ENCODE results near the gene MEF2D.

Gene MEF2D

GRCh38 chr1:156467385-156467784 is 33.2 kb downstream of the MEF2D start:
- ATAC-seq = no peak

- ATAC-seq = no peak
Measured at GRCh38 chr1:156465747-156466365, 34.7 kb downstream of the MEF2D start.

DNA sequence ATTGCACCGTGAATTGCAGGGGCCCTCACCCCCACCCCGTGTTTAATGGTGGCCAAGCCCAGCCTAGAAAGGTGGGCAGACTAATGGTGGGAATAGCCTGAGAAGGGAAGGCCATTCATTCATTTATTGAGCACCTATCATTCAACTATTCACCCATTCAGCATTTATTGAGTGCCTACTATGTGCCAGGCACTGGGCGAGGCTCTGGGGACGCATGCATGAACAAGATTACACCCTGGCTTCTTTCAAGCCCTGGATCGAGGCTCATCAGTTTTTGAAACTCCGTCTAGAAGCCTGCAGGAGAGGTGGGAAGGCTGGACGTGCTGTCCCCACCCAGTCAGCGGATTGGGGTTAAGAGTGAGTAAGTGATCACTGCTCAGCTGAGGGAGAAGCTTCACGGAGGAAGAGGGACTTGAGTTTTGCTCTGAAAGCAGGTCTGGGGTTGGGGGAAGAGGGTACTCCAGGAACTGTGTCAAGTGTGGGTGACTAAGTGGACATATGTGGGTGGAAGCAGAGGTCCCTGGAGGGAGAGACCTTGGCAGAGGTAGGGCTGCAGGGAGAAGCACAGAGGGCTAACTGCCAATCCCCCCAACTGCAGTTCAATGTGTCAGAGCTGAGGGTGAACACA is 35.6 kb downstream of the MEF2D start:
- no peak for ATAC-seq

DNA sequence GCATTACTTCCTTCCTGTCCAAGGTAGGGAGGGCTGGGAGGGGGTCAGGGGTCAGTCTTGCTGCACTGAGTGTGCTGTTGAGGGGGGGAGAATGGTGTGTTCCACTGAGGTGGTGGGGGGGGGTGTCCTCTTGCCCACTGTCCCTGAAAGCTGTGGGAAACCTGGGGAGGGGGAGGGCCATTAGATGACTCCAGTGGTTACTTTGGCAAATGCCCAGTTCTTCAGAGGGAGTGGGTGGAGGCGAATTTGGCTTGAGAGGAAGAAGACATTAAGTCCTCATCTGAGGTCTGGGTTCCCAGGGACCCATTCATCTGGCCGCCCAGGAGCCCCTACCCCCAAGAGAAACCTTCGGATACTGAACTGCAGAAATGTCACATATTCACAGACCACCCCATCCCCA is 36.2 kb downstream of the MEF2D start:
- no peak for ATAC-seq

DNA sequence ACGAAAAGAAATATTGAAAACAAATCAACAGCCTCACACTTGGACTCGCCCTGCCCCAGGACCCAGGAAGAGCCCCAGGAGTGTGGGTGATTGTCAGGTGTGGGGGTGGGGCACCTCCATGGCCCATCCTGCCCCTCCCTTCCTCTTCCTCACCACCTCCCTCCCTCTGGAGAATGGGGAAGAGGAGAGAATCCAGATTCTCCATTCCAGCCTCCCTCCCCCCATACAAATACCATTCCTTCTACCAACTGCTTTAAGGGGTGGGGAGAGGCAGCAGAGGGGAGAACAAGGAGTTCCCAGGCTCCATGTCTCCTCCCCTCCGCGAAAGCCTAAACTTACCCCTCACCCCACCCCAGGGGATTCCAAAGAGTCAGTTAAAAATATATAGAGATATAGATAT is 36.7 kb downstream of the MEF2D start:
- ATAC-seq = no peak

- no peak for ATAC-seq
Measured at GRCh38 chr1:156462954-156463795, 37.4 kb downstream of the MEF2D start.

GRCh38 chr1:156461781-156462647 is 38.6 kb downstream of the MEF2D start:
- ATAC-seq = no peak

GRCh38 chr1:156461109-156461508 is 39.5 kb downstream of the MEF2D start:
- ATAC-seq = no peak

DNA sequence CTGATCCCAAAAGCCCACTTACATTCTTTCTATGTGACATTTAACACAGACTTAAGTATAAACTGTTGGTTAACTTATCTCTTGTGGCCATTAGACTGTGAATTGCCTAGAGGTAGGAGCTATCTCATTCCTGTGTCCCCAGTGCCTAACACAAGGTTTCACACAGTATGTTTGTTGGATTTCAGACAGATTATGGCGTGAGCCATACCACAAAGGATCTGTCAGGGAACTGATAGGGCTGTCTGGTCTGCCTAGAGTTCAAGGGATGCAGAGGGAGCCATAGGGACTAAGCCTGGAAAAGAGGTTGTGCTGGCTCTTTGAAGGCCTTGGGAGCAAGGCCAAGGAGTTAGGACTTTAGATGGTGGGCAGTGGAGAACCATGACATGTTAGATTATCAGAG is 40.0 kb downstream of the MEF2D start:
- ATAC-seq = no peak

DNA sequence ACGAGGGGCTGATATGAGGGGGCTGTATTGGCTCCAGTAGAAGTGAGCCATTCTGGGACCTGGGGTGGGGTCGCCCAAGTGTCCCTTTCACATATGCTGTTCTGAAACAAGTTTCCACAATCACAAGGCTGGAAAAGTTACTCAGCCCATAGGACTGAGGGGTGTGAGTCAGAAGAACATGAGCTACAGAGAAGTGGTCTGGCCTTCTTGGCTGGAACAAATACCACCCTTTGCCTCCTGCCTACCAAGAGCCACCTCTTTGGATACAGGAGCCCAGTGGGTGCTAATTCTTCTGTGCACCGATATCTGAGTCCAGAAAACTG is 42.4 kb downstream of the MEF2D start:
- no peak for ATAC-seq

GRCh38 chr1:156456625-156457465 is 43.7 kb downstream of the MEF2D start:
- ATAC-seq = peak; percentile 85 to 87

DNA sequence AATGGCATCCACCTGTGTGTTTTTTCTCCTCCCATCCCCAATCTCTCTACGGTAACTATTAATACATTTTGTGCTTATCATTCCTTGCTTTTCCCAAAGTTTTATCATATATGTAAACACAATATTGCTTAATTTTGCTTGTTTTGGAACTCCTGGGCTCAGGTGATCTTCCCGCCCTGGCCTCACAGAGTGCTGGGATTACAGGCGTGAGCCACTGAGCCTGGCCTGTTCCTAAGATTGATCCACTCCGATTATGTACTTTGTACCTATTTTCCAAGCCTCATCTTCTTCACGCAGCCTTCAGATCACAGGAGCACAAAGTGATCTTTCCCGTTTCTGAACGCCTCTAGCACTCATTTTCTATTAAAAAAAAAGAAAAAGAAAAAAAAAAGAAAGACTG is 45.2 kb downstream of the MEF2D start:
- ATAC-seq = no peak

DNA sequence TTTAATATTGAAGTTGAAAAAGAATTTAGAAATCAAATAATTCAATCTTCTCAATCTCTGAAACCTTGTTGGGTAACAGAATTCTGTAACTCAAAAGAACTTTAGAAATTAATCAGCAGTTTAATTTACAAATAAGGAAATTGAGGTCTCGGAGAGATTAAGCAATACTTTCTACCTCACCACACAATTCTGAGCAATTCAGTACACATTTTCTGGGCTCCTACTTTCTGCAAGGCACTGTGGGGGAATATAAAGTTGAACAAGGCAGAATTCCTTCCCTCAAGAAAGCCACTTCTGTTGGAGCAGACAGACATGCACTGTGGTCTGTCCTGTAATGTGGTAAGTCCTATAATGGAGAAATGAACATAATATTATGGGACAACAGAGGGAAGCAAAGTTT is 47.7 kb downstream of the MEF2D start:
- ATAC-seq = no peak

DNA sequence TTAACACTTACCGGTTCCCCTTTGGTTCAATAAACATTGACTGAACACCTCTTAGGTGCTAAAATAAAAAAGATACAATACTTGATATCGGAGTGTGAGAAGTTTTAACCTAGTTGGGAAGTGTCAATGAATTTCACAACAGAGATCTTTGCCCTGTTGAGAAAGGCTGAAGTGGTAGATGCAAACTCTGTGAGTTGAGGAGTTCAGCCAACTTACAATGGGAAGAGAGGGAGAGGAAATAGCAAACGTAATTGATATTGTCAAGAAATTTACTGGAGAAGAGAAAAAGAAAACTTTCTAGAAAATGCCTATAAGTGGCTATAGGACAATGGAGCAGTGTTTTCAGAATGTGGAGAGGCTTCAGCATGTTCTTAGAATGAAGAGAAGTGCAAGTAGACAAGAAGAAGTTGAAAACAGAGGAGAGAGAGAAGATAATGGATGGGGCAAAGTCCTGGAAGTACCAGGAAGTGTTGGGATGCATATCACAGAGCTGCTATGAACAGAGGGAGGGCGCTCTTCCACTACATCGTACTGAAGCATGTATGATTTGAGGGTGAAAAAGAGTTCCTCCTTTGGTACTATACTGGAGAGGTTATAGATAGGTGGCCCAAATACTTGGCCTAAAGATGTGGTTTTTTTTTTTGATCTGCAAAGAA is 48.9 kb downstream of the MEF2D start:
- ATAC-seq = no peak

DNA sequence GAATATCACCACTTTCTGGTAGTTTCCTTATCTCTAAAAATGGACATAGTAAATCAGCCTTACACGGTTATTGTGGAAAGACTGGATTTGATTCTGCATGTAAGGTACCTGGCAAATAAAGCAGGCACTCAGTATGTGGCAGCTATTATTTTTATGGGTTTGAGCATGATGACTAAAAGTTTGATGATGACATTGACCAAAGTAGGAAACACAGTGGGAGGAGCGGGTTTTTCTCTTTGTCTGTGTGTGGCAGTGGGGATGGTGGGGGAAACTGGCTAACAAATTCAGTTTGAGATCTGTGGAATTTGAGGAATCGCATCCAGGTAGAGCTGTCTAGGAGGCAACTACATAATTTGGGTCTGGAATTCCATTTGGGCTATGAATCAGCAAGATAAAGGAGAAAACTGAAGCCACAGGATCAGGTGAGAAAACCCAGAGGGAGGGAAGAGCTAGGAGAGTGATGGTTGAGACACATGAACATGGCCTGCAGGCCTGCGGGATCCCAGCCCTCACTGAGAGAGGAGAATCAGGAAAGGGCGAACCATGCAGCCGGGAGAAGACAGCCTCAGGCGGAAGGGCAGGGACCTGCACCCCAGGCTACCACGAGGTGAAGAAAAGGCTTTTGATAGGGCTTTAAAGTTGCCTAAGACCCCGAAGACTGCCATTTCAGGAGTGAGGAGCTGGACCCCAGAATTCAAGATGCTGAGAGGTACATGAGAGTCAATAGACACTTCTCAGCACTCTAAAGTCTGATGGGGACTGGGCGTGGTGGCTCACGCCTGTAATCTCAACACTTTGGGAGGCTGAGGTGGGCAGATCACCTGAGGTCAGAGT is 52.2 kb downstream of the MEF2D start:
- ATAC-seq = peak in 1 of 2 donors; percentile 34

DNA sequence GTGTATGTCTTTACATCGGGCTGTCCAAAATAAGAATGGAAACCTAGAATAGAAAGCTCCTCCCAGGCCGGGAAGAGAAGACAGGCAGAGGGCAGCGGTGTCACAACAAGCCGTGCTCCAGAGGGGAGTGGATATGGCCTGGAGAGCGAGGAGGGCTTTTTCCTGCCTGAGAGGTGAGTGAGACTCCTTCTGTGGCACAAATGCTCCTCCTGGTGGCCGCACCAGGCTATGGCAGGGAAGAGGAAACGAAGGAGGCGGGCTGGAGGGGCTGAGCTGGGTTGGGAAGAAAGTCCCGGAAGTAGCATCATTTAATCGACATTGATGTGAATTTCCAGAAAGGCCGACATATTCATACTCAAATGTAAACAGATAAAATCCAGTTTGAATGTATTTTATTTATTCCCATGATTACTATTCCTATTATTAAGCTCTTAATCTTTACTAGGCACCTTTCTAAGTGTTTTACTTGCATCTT is 54.7 kb downstream of the MEF2D start:
- ATAC-seq = peak; percentile 75 to 86

DNA sequence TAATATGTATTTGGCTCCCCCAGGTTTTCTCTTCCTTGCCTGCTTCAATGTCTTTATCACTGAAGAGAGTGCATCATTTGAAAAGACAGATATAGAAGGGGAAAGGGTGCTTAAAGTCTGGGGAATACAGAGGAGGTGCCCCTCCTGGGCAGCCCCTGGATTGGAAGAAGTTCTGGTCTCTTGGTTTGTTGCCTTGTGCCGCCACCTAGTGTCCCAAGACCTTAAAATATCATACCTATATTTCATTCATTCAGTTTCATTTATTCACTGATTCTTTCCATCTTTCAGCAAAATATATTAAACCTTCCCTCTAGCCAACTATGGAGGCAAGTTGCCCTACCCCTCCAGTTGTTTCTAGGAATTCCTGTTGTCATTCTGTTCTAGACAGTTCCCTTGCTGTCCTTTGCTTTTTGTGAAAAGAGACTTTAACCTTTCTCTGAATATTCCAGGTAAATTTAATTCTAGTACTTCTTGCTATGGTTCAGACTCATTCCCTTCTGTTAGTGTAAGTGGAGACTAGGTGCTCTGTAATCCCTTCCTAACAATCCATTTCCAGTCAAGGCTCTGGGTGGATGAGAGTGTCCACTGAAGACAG is 56.1 kb downstream of the MEF2D start:
- ATAC-seq = no peak

- ATAC-seq = no peak
Measured at GRCh38 chr1:156443286-156443685, 57.3 kb downstream of the MEF2D start.

DNA sequence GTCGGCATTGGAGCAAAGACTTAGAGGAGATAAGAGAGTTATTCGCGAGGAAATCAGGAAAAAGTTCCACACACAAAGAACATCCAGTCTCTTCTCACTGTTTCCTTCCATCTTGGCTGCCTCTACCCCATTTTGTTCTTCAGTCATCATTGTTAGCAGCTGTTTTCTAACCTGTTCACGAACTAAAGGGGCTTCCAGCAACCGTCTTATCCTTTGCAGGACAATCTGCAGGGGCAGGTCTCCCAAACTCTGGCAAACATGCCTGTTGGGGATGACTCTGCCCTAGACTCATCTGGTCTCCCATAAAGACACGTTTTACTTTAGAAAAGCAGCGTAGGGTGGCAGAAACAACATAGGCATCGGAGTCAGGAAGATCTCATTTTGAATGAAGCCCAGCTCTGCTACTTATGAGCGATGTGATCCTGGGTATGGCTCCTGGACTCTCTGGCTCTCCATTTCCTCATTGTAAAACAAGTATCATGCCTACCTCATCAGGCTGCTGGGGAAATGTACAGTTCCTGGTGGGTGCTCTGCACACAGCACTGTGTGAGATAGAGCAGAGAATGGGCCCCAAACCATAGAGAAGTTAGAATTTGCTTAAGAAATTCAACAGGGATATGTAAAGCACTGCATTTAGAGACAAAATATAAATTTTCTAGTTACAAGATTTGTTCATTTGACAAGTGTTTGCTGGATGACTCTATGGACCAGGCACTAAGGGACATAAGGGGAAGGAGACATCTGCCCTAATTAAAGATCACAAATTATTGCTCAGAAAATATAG is 59.7 kb downstream of the MEF2D start:
- ATAC-seq = no peak
